Measurements from ENCODE around the gene DISC1.
A peak's percentile ranks its signal among the peaks of the same experiment; 100 is the strongest.

The DISC1 gene

GRCh38 chr1:231678011-231678432 lies 51.4 kb downstream of the DISC1 start:
- Mint-ChIP-seq H3K36me3 (peaks cover 4% of the 10 kb centered on the region), H3K27me3 (no peaks in the 10 kb centered on the region), H3K4me3 (no peak overlapping the region), H3K9me3 (no peaks in the 10 kb centered on the region), H3K27ac (no peak overlapping the region), H3K4me1 (peaks cover 15% of the 10 kb centered on the region)
- no peak for DNase-seq
- CTCF ChIA-PET, result no interaction called here

GRCh38 chr1:231679109-231679508 lies 52.5 kb downstream of the DISC1 start:
- CTCF ChIA-PET, result no interaction called here
- peaks cover 14% of the 10 kb centered on the region for H3K4me1 Mint-ChIP-seq
- H3K36me3 Mint-ChIP-seq, result peaks cover 6% of the 10 kb centered on the region

GRCh38 chr1:231681006-231681405 lies 54.4 kb downstream of the DISC1 start:
- CTCF ChIA-PET, result no interaction called here
- H3K27me3 Mint-ChIP-seq, result no peaks in the 10 kb centered on the region

More at GRCh38 chr1:231679109-231679508, 52.5 kb downstream of the DISC1 start:
- Mint-ChIP-seq H3K9me3 (no peaks in the 10 kb centered on the region), H3K27ac (peak overlapping the region; percentile 17), H3K27me3 (no peaks in the 10 kb centered on the region), H3K4me3 (no peak overlapping the region)
- DNase-seq, result no peak

GRCh38 chr1:231682779-231683178 lies 56.2 kb downstream of the DISC1 start:
- H3K4me3 Mint-ChIP-seq, result no peak overlapping the region
- no peak overlapping the region for H3K27ac Mint-ChIP-seq
- DNase-seq, result no peak
- CTCF ChIA-PET, result no interaction called here
- H3K27me3 Mint-ChIP-seq, result no peaks in the 10 kb centered on the region
- peaks cover 20% of the 10 kb centered on the region for H3K9me3 Mint-ChIP-seq
- H3K36me3 Mint-ChIP-seq, result peaks cover 6% of the 10 kb centered on the region
- H3K4me1 Mint-ChIP-seq, result no peaks in the 10 kb centered on the region

More at GRCh38 chr1:231681006-231681405, 54.4 kb downstream of the DISC1 start:
- Mint-ChIP-seq H3K9me3 (peaks cover 7% of the 10 kb centered on the region), H3K36me3 (peaks cover 5% of the 10 kb centered on the region), H3K27ac (no peak overlapping the region), H3K4me1 (no peaks in the 10 kb centered on the region), H3K4me3 (no peak overlapping the region)
- DNase-seq, result no peak

GRCh38 chr1:231683439-231684165 lies 57.0 kb downstream of the DISC1 start:
- no peak overlapping the region for H3K27ac Mint-ChIP-seq
- CTCF ChIA-PET, result interaction anchor here (0.7 kb wide), 1 partner anchor 1215 kb away, joined by 4 read pairs; no protein-coding TSS in a partner anchor
- H3K36me3 Mint-ChIP-seq, result peaks cover 6% of the 10 kb centered on the region
- peaks cover 23% of the 10 kb centered on the region for H3K9me3 Mint-ChIP-seq
- DNase-seq, result no peak
- no peaks in the 10 kb centered on the region for H3K27me3 Mint-ChIP-seq
- H3K4me3 Mint-ChIP-seq, result no peak overlapping the region
- H3K4me1 Mint-ChIP-seq, result no peaks in the 10 kb centered on the region

GRCh38 chr1:231684356-231685244 lies 58.0 kb downstream of the DISC1 start:
- peaks cover under 1% of the 10 kb centered on the region for H3K4me1 Mint-ChIP-seq
- no peak overlapping the region for H3K4me3 Mint-ChIP-seq
- no peak overlapping the region for H3K27ac Mint-ChIP-seq
- H3K9me3 Mint-ChIP-seq, result peaks cover 23% of the 10 kb centered on the region
- no peaks in the 10 kb centered on the region for H3K27me3 Mint-ChIP-seq
- no peak for DNase-seq
- H3K36me3 Mint-ChIP-seq, result peaks cover 6% of the 10 kb centered on the region
- CTCF ChIA-PET, result no interaction called here

- H3K4me1 Mint-ChIP-seq, result peaks cover 11% of the 10 kb centered on the region
- no peak overlapping the region for H3K27ac Mint-ChIP-seq
- peaks cover 23% of the 10 kb centered on the region for H3K9me3 Mint-ChIP-seq
- peaks cover 6% of the 10 kb centered on the region for H3K36me3 Mint-ChIP-seq
- CTCF ChIA-PET, result no interaction called here
- H3K27me3 Mint-ChIP-seq, result no peaks in the 10 kb centered on the region
- no peak overlapping the region for H3K4me3 Mint-ChIP-seq
- DNase-seq, result no peak
Observed at GRCh38 chr1:231686384-231686783, 59.8 kb downstream of the DISC1 start.

- DNase-seq, result no peak
- no peaks in the 10 kb centered on the region for H3K27me3 Mint-ChIP-seq
- peaks cover 23% of the 10 kb centered on the region for H3K9me3 Mint-ChIP-seq
- peaks cover 4% of the 10 kb centered on the region for H3K36me3 Mint-ChIP-seq
- CTCF ChIA-PET, result no interaction called here
- no peak overlapping the region for H3K27ac Mint-ChIP-seq
- no peak overlapping the region for H3K4me3 Mint-ChIP-seq
- peaks cover 11% of the 10 kb centered on the region for H3K4me1 Mint-ChIP-seq
Observed at GRCh38 chr1:231688989-231689388, 62.4 kb downstream of the DISC1 start.

DNA sequence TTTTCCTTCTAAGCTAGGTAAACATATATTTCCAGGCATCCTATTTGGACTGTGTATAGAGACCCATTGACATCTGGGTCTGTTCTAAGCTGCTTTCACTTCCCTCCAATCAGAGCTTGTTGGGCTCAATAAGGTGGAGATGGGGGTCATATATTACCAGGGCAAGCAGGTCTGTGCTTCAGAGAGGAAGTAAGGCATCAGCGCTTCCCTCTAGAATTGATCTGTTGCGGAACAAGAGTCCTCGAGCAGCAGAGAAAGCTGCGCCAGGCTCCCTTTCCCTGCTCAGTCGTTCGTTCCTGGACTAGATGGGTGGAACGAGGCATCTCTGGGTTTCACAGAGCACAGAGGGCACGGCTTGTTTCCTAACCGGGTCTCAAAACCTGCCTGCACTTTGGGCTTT lies 63.5 kb downstream of the DISC1 start:
- CTCF ChIA-PET, result interaction anchor here (0.9 kb wide), 1 partner anchor 67 kb away, joined by 3 read pairs; no protein-coding TSS in a partner anchor
- no peak overlapping the region for H3K4me3 Mint-ChIP-seq
- H3K9me3 Mint-ChIP-seq, result peaks cover 15% of the 10 kb centered on the region
- no peak for DNase-seq
- peaks cover 13% of the 10 kb centered on the region for H3K4me1 Mint-ChIP-seq
- H3K27ac Mint-ChIP-seq, result no peak overlapping the region
- no peaks in the 10 kb centered on the region for H3K27me3 Mint-ChIP-seq
- H3K36me3 Mint-ChIP-seq, result peaks cover 7% of the 10 kb centered on the region

- DNase-seq, result no peak
- Mint-ChIP-seq H3K36me3 (peaks cover 11% of the 10 kb centered on the region), H3K4me3 (no peak overlapping the region), H3K27me3 (no peaks in the 10 kb centered on the region), H3K27ac (no peak overlapping the region), H3K9me3 (peaks cover 11% of the 10 kb centered on the region), H3K4me1 (peaks cover 13% of the 10 kb centered on the region)
- CTCF ChIA-PET, result interaction anchor here (1.1 kb wide), 1 partner anchor 65 kb away, joined by 6 read pairs; no protein-coding TSS in a partner anchor
Observed at GRCh38 chr1:231691618-231692259, 65.1 kb downstream of the DISC1 start.

DNA sequence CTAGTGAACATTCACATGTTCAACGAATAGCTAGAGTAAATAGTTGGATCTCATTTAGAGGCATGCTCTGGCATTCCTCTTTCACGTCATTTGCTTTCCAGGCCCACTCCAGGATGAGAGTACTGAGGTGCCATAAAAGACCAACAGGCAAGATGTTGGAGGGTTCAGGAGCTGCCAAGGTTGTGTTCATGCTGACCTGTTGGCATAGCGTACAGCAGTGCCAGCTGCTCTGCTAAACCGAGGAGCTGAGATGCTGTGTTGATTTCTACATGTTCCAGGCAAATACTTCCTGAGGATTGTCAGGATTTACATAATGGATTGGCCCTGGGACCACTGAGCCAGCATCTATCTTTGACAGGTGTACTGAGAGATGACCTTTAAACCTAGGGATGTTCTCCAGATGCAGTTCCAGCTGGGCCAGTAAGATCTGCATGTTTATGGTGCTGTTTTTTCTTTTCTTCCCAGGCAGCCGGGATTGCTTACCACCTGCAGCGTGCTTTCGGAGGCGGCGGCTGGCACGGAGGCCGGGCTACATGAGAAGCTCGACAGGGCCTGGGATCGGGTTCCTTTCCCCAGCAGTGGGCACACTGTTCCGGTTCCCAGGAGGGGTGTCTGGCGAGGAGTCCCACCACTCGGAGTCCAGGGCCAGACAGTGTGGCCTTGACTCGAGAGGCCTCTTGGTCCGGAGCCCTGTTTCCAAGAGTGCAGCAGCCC lies 66.9 kb downstream of the DISC1 start:
- CTCF ChIA-PET, result no interaction called here
- no peak for DNase-seq
- no peaks in the 10 kb centered on the region for H3K9me3 Mint-ChIP-seq
- H3K36me3 Mint-ChIP-seq, result peaks cover 12% of the 10 kb centered on the region
- H3K4me1 Mint-ChIP-seq, result peaks cover 13% of the 10 kb centered on the region
- H3K4me3 Mint-ChIP-seq, result no peak overlapping the region
- no peaks in the 10 kb centered on the region for H3K27me3 Mint-ChIP-seq
- H3K27ac Mint-ChIP-seq, result no peak overlapping the region

DNA sequence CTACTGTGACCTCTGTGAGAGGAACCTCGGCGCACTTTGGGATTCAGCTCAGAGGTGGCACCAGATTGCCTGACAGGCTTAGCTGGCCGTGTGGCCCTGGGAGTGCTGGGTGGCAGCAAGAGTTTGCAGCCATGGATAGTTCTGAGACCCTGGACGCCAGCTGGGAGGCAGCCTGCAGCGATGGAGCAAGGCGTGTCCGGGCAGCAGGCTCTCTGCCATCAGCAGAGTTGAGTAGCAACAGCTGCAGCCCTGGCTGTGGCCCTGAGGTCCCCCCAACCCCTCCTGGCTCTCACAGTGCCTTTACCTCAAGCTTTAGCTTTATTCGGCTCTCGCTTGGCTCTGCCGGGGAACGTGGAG lies 67.5 kb downstream of the DISC1 start:
- CTCF ChIA-PET, result no interaction called here
- no peak for DNase-seq
- peaks cover 12% of the 10 kb centered on the region for H3K36me3 Mint-ChIP-seq

GRCh38 chr1:231694465-231695077 lies 68.0 kb downstream of the DISC1 start:
- Mint-ChIP-seq H3K4me3 (no peak overlapping the region), H3K9me3 (no peaks in the 10 kb centered on the region), H3K4me1 (peaks cover 17% of the 10 kb centered on the region), H3K36me3 (peaks cover 15% of the 10 kb centered on the region), H3K27ac (no peak overlapping the region), H3K27me3 (no peaks in the 10 kb centered on the region)
- no peak for DNase-seq
- CTCF ChIA-PET, result no interaction called here

More for the DNA sequence above, 67.5 kb downstream of the DISC1 start:
- H3K27ac Mint-ChIP-seq, result no peak overlapping the region
- H3K9me3 Mint-ChIP-seq, result no peaks in the 10 kb centered on the region
- peaks cover 13% of the 10 kb centered on the region for H3K4me1 Mint-ChIP-seq
- no peaks in the 10 kb centered on the region for H3K27me3 Mint-ChIP-seq
- H3K4me3 Mint-ChIP-seq, result no peak overlapping the region

Measured in activated naive CD4-positive, alpha-beta T cell treated with anti-CD3 and anti-CD28 coated beads, Interleukin-2, amount 10 ng/mL, durations not matched to agents 7 days and 5 days (primary cell).